HepG2 (cell line): ENCODE results near the gene C2. TPM values are rescaled to one million over a fixed set of nuclear protein-coding genes. Genes with fewer than 3 reads are reported as not detected.

Experiments
- ATAC-seq: fragments of 200-7000 bp; cut with Tn5 transposase; 3 replicates; pipeline ENCODE4 v1.9.1; 2020; ENCODE audit warnings: mild to moderate bottlenecking, moderate library complexity
- BruUV-seq: library from RNA; stranded (reverse); fragments of 400-500 nt; replicated peaks from 2 replicates; lab custom pipeline; 2021; lab: Mats Ljungman, UMichigan
- CTCF ChIA-PET: fragments of 300-600 bp; formaldehyde crosslinking; extraction: SDS; loops from one replicate; lab custom pipeline; 2021; ENCODE audit warnings: low total read pairs, inconsistent platforms, low intra/inter-chr PET ratio; lab: Yijun Ruan, JAX
- POLR2A ChIA-PET: fragments of 350-600 bp; sonication (Branson Sonifier 250); formaldehyde crosslinking; loops from one replicate; lab custom pipeline; 2020; ENCODE audit warnings: antibody characterized with exemption, inconsistent platforms; lab: Yijun Ruan, JAX
- DNase-seq: peaks from one replicate; pipeline ENCODE4 v3.0.0-alpha.2; 2015; ENCODE audit warnings: low spot score
- FAIRE-seq: peaks from 3 replicates; lab custom pipeline; 2011; peaks lifted over from hg19 to GRCh38; lab: Jason Lieb, UNC
- H2AFZ ChIP-seq: one replicate; pipeline ENCODE4 v1.6.1; 2011; ENCODE audit warnings: low read length, inconsistent platforms
- H3K27ac ChIP-seq: fragments of 300-600 bp; 3 replicates; pipeline ENCODE4 v1.8.0; 2011; ENCODE audit warnings: mixed run types, mild to moderate bottlenecking, mixed read lengths, low read length, inconsistent platforms; ENCODE audit not compliant: insufficient read depth; ENCODE audit errors: extremely low read length
- H3K27me3 ChIP-seq, 2 experiments: fragments of 200-600 bp in 1 of 2; 2 replicates in 1 of 2; 3 replicates in 1 of 2; pipeline versions ENCODE4 v1.6.0 to v1.8.0; 2011; ENCODE audit warnings: low read length in 2 of 2, mild to moderate bottlenecking in 2 of 2, moderate library complexity in 2 of 2, inconsistent platforms in 1 of 2; ENCODE audit not compliant: insufficient read depth in 2 of 2, control insufficient read depth in 1 of 2
- H3K36me3 ChIP-seq, 2 experiments: fragments of 200-600 bp in 1 of 2; replicated peaks in 1 of 2; 2 replicates in 1 of 2; 3 replicates in 1 of 2; pipeline versions ENCODE4 v1.5.1 to v1.8.0; 2011; ENCODE audit warnings: low read length in 2 of 2, inconsistent platforms in 1 of 2; ENCODE audit not compliant: insufficient read depth in 2 of 2, control insufficient read depth in 1 of 2
- H3K4me1 ChIP-seq: 2 replicates; pipeline ENCODE4 v1.5.1; 2012; ENCODE audit warnings: low read length, inconsistent platforms; ENCODE audit not compliant: insufficient read depth
- H3K4me2 ChIP-seq: 2 replicates; pipeline ENCODE4 v1.6.0; 2011; ENCODE audit warnings: low read depth, low read length, inconsistent platforms
- H3K4me3 ChIP-seq, 3 experiments: fragments of 200-600 bp in 1 of 3; sonication (generic), shearing (Covaris generic) in 1 of 3; replicated peaks in 1 of 3; 2 replicates each; pipeline ENCODE4 v1.5.1; 2011 to 2016; ENCODE audit warnings: low read length in 3 of 3, inconsistent platforms in 2 of 3, low read depth in 2 of 3, mild to moderate bottlenecking in 2 of 3, control low read depth in 1 of 3, mixed read lengths in 1 of 3; ENCODE audit not compliant: insufficient read depth in 1 of 3
- H3K79me2 ChIP-seq: one replicate; pipeline ENCODE4 v1.6.1; 2011; ENCODE audit warnings: low read length, inconsistent platforms; ENCODE audit not compliant: insufficient read depth
- H3K9ac ChIP-seq: 2 replicates; pipeline ENCODE4 v1.6.0; 2011; ENCODE audit warnings: mild to moderate bottlenecking, low read depth, low read length, inconsistent platforms; ENCODE audit not compliant: insufficient read depth
- H3K9me3 ChIP-seq: 2 replicates; pipeline ENCODE4 v1.5.1; 2012; ENCODE audit warnings: mild to moderate bottlenecking, low read length
- H4K20me1 ChIP-seq: 2 replicates; pipeline ENCODE4 v1.6.0; 2011; ENCODE audit warnings: inconsistent platforms, mild to moderate bottlenecking, low read length, moderate library complexity; ENCODE audit not compliant: insufficient read depth
- AGO2 ChIP-seq: fragments of 200-400 bp; formaldehyde crosslinking; optimal IDR thresholded peaks from 2 replicates; pipeline ENCODE3; 2017; ENCODE audit warnings: mild to moderate bottlenecking, low read depth, low read length, moderate library complexity
- ARNT2 ChIP-seq: sonication (generic); formaldehyde crosslinking; IDR thresholded peaks from 2 replicates; pipeline ENCODE4 v1.8.0; 2022; ENCODE audit warnings: mild to moderate bottlenecking, low read depth, missing genetic modification reagents, moderate library complexity
- FOSL1 ChIP-seq: sonication (generic); formaldehyde crosslinking; IDR thresholded peaks from 2 replicates; pipeline ENCODE4 v1.9.0; 2021; ENCODE audit warnings: missing genetic modification reagents, borderline replicate concordance
- FOXP4 ChIP-seq: sonication (generic); formaldehyde crosslinking; IDR thresholded peaks from 2 replicates; pipeline ENCODE4 v1.4.0; 2020; ENCODE audit warnings: missing genetic modification reagents
- GMEB1 ChIP-seq: sonication (generic); formaldehyde crosslinking; IDR thresholded peaks from 2 replicates; pipeline ENCODE4 v1.5.1; 2020; ENCODE audit warnings: missing genetic modification reagents, mild to moderate bottlenecking, borderline replicate concordance
- POLR2G ChIP-seq: fragments of 200-400 bp; formaldehyde crosslinking; IDR thresholded peaks from 2 replicates; pipeline ENCODE4 v1.6.1; 2018; ENCODE audit warnings: mild to moderate bottlenecking, low read depth, low read length, moderate library complexity
- RBFOX2 ChIP-seq: fragments of 200-400 bp; formaldehyde crosslinking; IDR thresholded peaks from 2 replicates; pipeline ENCODE4 v1.6.1; 2017; ENCODE audit warnings: low read depth, mild to moderate bottlenecking, low read length
- ZFY ChIP-seq: sonication (generic); formaldehyde crosslinking; IDR thresholded peaks from 2 replicates; pipeline ENCODE4 v1.4.0; 2020; ENCODE audit warnings: missing genetic modification reagents
- ZGPAT ChIP-seq: IDR thresholded peaks from 2 replicates; pipeline ENCODE4 v1.6.1; 2016; ENCODE audit warnings: mild to moderate bottlenecking
- ZNF577 ChIP-seq: sonication (generic); formaldehyde crosslinking; IDR thresholded peaks from 2 replicates; pipeline ENCODE4 v1.4.0; 2020; ENCODE audit warnings: mild to moderate bottlenecking, low read depth, missing genetic modification reagents, borderline replicate concordance
- WGBS: methylation state at CpG from one replicate; pipeline ENCODE4 v1.1.6; 2017; ENCODE audit warnings: low lambda C conversion rate; 5-methylcytosine and 5-hydroxymethylcytosine counted together
- in situ Hi-C: cut with HindIII; loops from 2 replicates; pipeline ENCODE4 v1.10.0; 2017; ENCODE audit warnings: low pct_unique_long_range_greater_than_20kb; ENCODE audit not compliant: extremely low pct_ligation_motif_present
- intact Hi-C: fragments of 100-400 bp; cut with micrococcal nuclease; formaldehyde crosslinking; loops from one replicate; pipeline ENCODE4 v1.10.0; 2022; ENCODE audit not compliant: unreplicated experiment
- polyA plus RNA-seq, 8 experiments: library from polyadenylated mRNA; depleted of rRNA in 3 of 8; stranded (reverse) in 7 of 8; unstranded in 1 of 8; fragments of >200 nt; fragmentation: Illumina TruSeq in 4 of 8; extraction: Trizol in 4 of 8; gene quantifications; 2 replicates each; pipeline versions ENCODE4 v1.2.1 to v1.2.3, GENCODE V29; 2011 to 2016; ENCODE audit warnings: low read depth in 4 of 8, missing spikeins in 1 of 8, mixed read lengths in 1 of 8; ENCODE audit not compliant: insufficient read depth in 1 of 8
- total RNA-seq, 5 experiments: library from RNA; depleted of rRNA; stranded (reverse); fragments of >200 nt; fragmentation: Illumina TruSeq; extraction: Trizol; gene quantifications; 2 replicates each; pipeline ENCODE4 v1.2.3, GENCODE V29; 2016; ENCODE audit warnings: low read depth in 1 of 5

C2 gene
- total and polyA plus RNA-seq, 2 of the 13 experiments (the other 11 are each of a cell fraction or from before 2014, with no cell fraction given): 165 to 307 TPM

- Histone ChIP-seq H3K36me3 (peaks cover 8 to 14% of the 10 kb centered on the region in 2 experiments), H3K27ac (peak overlapping the region; percentile 31), H4K20me1 (no peaks in the 10 kb centered on the region), H3K4me2 (no peak overlapping the region), H3K4me1 (peaks cover 25% of the 10 kb centered on the region), H2AFZ (no peak overlapping the region), H3K4me3 (no peak overlapping the region), H3K9ac (no peak overlapping the region), H3K27me3 (no peaks in the 10 kb centered on the region), H3K9me3 (no peaks in the 10 kb centered on the region), H3K79me2 (peaks cover 18% of the 10 kb centered on the region)
- CTCF ChIA-PET: no interaction called here
- DNase-seq: no peak
- ATAC-seq: no peak; the same call in 2 of the 3 replicates
- in situ Hi-C loops: no loop called here
- TF ChIP-seq AGO2: peak; percentile 85
- peak; percentile 46; the same call in 1 of the 2 replicates for TF ChIP-seq RBFOX2
- 0 out of 2 replicates have a peak, but pooled peaks have one; percentile 25 for TF ChIP-seq POLR2G
- no peak for TF ChIP-seq ZFY
- no peak for FAIRE-seq
- no TSS peak for BruUV-seq
- POLR2A ChIA-PET: interaction anchor here (1.1 to 1.6 kb wide), 2 partner anchors 12 to 19 kb away, joined by 4 to 5 read pairs; partner anchors contain the start of gene CFB
- WGBS: 98% methylated on average over 19 of the region's 19 CpGs
- intact Hi-C loops: no loop called here
Measured at GRCh38 chr6:31933537-31933936, 6.0 kb downstream of the C2 start.

GRCh38 chr6:31935021-31935420 is 7.5 kb downstream of the C2 start:
- H3K27me3 ChIP-seq: no peaks in the 10 kb centered on the region
- WGBS: over 99% methylated on average over 3 of the region's 3 CpGs
- intact Hi-C loops: no loop called here
- no peak overlapping the region for H3K4me2 ChIP-seq
- no peak overlapping the region for H3K4me3 ChIP-seq
- peaks cover 8 to 18% of the 10 kb centered on the region in 2 experiments for H3K36me3 ChIP-seq
- no peak overlapping the region for H3K9ac ChIP-seq
- in situ Hi-C loops: no loop called here
- no peaks in the 10 kb centered on the region for H4K20me1 ChIP-seq
- H3K27ac ChIP-seq: no peak overlapping the region
- FAIRE-seq: no peak
- no TSS peak for BruUV-seq
- CTCF ChIA-PET: no interaction called here
- ATAC-seq: no peak
- H3K79me2 ChIP-seq: peaks cover 9% of the 10 kb centered on the region
- H3K9me3 ChIP-seq: no peaks in the 10 kb centered on the region
- no peak overlapping the region for H2AFZ ChIP-seq
- POLR2A ChIA-PET: interaction anchor here (1.4 to 2.0 kb wide), 2 partner anchors 10 to 17 kb away, joined by 8 to 9 read pairs; partner anchors contain the start of gene CFB
- H3K4me1 ChIP-seq: peaks cover 22% of the 10 kb centered on the region
- no peak for DNase-seq
- no peak for TF ChIP-seq ZNF577 (CRISPR knock-in tag)
- TF ChIP-seq ARNT2: no peak
- TF ChIP-seq ZGPAT: no peak
- TF ChIP-seq FOXP4: no peak
- TF ChIP-seq FOSL1 (CRISPR knock-in tag): no peak
- no peak for TF ChIP-seq GMEB1 (CRISPR knock-in tag)
